Liver (tissue), 9 donors: Measurements from ENCODE around the gene PLIN3. TPM values are rescaled to one million over a fixed set of nuclear protein-coding genes. Genes with fewer than 3 reads are reported as not detected.

ENCODE experiments used
- DNase-seq: peaks from one replicate; pipeline ENCODE4 v3.0.0-alpha.2; 2017; ENCODE audit warnings: low spot score
- H3K27ac ChIP-seq, 2 donors: one replicate each; pipeline ENCODE4 v1.7.0; 2013; ENCODE audit warnings: inconsistent platforms in 2 of 2, low read length in 2 of 2, control low read depth in 1 of 2, low read depth in 1 of 2, mild to moderate bottlenecking in 1 of 2
- H3K27me3 ChIP-seq, 4 donors: one replicate each; pipeline versions ENCODE4 v1.6.1 to v1.7.0; 2013; ENCODE audit warnings: low read length in 3 of 4, inconsistent platforms in 1 of 4, mild to moderate bottlenecking in 1 of 4, moderate library complexity in 1 of 4; ENCODE audit not compliant: control insufficient read depth in 4 of 4, insufficient read depth in 4 of 4
- H3K36me3 ChIP-seq, 4 donors: one replicate each; pipeline versions ENCODE4 v1.6.1 to v1.7.0; 2013; ENCODE audit warnings: low read length in 3 of 4, mild to moderate bottlenecking in 3 of 4, low read depth in 1 of 4, moderate library complexity in 1 of 4; ENCODE audit not compliant: control insufficient read depth in 4 of 4, insufficient read depth in 3 of 4
- H3K4me1 ChIP-seq, 4 donors: one replicate each; pipeline versions ENCODE4 v1.6.1 to v1.7.0; 2013; ENCODE audit warnings: low read length in 3 of 4, mild to moderate bottlenecking in 3 of 4, moderate library complexity in 1 of 4; ENCODE audit not compliant: control insufficient read depth in 4 of 4, insufficient read depth in 4 of 4
- H3K4me3 ChIP-seq, 3 donors: one replicate each; pipeline versions ENCODE4 v1.6.1 to v1.7.0; 2013; ENCODE audit warnings: low read length in 3 of 3, control low read depth in 1 of 3, low read depth in 1 of 3, mild to moderate bottlenecking in 1 of 3
- H3K9ac ChIP-seq, 2 donors: one replicate each; pipeline ENCODE4 v1.7.0; 2013; ENCODE audit warnings: low read length in 2 of 2, mild to moderate bottlenecking in 2 of 2, moderate library complexity in 2 of 2, control low read depth in 1 of 2, low read depth in 1 of 2
- H3K9me3 ChIP-seq, 4 donors: one replicate each; pipeline versions ENCODE4 v1.6.1 to v1.7.0; 2013; ENCODE audit warnings: low read length in 3 of 4; ENCODE audit not compliant: control insufficient read depth in 4 of 4
- EGR1 ChIP-seq, 2 donors: IDR thresholded peaks; 2 replicates each; pipeline ENCODE4 v1.6.1; 2016 to 2018; ENCODE audit warnings: antibody characterized with exemption in 2 of 2, low read depth in 2 of 2
- FOXA1 ChIP-seq: IDR thresholded peaks from 2 replicates; pipeline ENCODE4 v1.6.1; 2016; ENCODE audit warnings: antibody characterized with exemption
- FOXA2 ChIP-seq: IDR thresholded peaks from 2 replicates; pipeline ENCODE4 v1.6.1; 2016; ENCODE audit warnings: antibody characterized with exemption
- GABPA ChIP-seq, 2 donors: IDR thresholded peaks in 1 of 2; conservative IDR thresholded peaks in 1 of 2; 2 replicates each; pipeline ENCODE4 v1.6.1; 2016; ENCODE audit warnings: antibody characterized with exemption in 2 of 2, mild to moderate bottlenecking in 1 of 2, moderate library complexity in 1 of 2
- HNF4A ChIP-seq, 2 donors: conservative IDR thresholded peaks; 2 replicates each; pipeline ENCODE4 v1.6.1; 2016; ENCODE audit warnings: antibody characterized with exemption in 2 of 2, mild to moderate bottlenecking in 2 of 2
- HNF4G ChIP-seq: IDR thresholded peaks from 2 replicates; pipeline ENCODE4 v1.6.1; 2016; ENCODE audit warnings: antibody characterized with exemption
- JUND ChIP-seq, 2 donors: IDR thresholded peaks; 2 replicates each; pipeline ENCODE4 v1.6.1; 2016; ENCODE audit warnings: antibody characterized with exemption in 2 of 2
- NR2F2 ChIP-seq: IDR thresholded peaks from 2 replicates; pipeline ENCODE4 v1.6.1; 2016; ENCODE audit warnings: antibody characterized with exemption
- RAD21 ChIP-seq, 2 donors: IDR thresholded peaks; 2 replicates each; pipeline ENCODE4 v1.6.1; 2016; ENCODE audit warnings: antibody characterized with exemption in 2 of 2, mild to moderate bottlenecking in 2 of 2
- RXRA ChIP-seq, 2 donors: IDR thresholded peaks; 2 replicates each; pipeline ENCODE4 v1.6.1; 2017 to 2018; ENCODE audit warnings: antibody characterized with exemption in 2 of 2, mild to moderate bottlenecking in 1 of 2
- SP1 ChIP-seq: IDR thresholded peaks from 2 replicates; pipeline ENCODE4 v1.6.1; 2018; ENCODE audit warnings: antibody characterized with exemption, mild to moderate bottlenecking
- TAF1 ChIP-seq: conservative IDR thresholded peaks from 2 replicates; pipeline ENCODE4 v1.6.1; 2016; ENCODE audit warnings: antibody characterized with exemption, mild to moderate bottlenecking
- YY1 ChIP-seq: IDR thresholded peaks from 2 replicates; pipeline ENCODE4 v1.6.1; 2016; ENCODE audit warnings: antibody characterized with exemption, mild to moderate bottlenecking
- WGBS: extraction: QIAGEN DNeasy Blood & Tissue Kit; methylation state at CpG from one replicate; pipeline ENCODE4 v1.1.7; 2013; 5-methylcytosine and 5-hydroxymethylcytosine counted together
- polyA plus RNA-seq, 2 donors: library from polyadenylated mRNA; stranded (reverse) in 1 of 2; unstranded in 1 of 2; fragments of 200-250 nt in 1 of 2; fragments of >200 nt in 1 of 2; fragmentation: Nextera tagmentation in 1 of 2; extraction: Ambion mirVana in 1 of 2; gene quantifications; one replicate each; pipeline versions ENCODE4 v1.2.1 to v1.2.3, GENCODE V29; 2013 to 2015
- total RNA-seq, 2 donors: library from RNA; depleted of rRNA; stranded (reverse); fragments of >200 nt; gene quantifications; one replicate each; pipeline ENCODE4 v1.2.3, GENCODE V29; 2014
- TF ChIP-seq, protein P1 (sequence below): IDR thresholded peaks from 2 replicates; pipeline ENCODE4 v1.6.1; 2016; ENCODE audit warnings: antibody characterized with exemption, mild to moderate bottlenecking
- TF ChIP-seq, protein P2 (sequence below): IDR thresholded peaks from 2 replicates; pipeline ENCODE4 v1.6.1; 2016; ENCODE audit warnings: antibody characterized with exemption
- TF ChIP-seq, protein P3 (sequence below): fragments of 150-350 bp; IDR thresholded peaks from 2 replicates; pipeline ENCODE4 v1.5.1; 2017; ENCODE audit warnings: improper control_type of control experiment, low read depth, low read length; ENCODE audit not compliant: missing input control
- TF ChIP-seq, protein P4 (sequence below): IDR thresholded peaks from 2 replicates; pipeline ENCODE4 v1.6.1; 2016; ENCODE audit warnings: antibody characterized with exemption
- donor health status: healthy.
- donor health status: healthy.
- donor health status: healthy.
- donor health status: healthy.
- donor health status: healthy.

PLIN3 gene
- total and polyA plus RNA-seq, 4 donors, result 16.9 to 30.2 (median 20.7) TPM

DNA sequence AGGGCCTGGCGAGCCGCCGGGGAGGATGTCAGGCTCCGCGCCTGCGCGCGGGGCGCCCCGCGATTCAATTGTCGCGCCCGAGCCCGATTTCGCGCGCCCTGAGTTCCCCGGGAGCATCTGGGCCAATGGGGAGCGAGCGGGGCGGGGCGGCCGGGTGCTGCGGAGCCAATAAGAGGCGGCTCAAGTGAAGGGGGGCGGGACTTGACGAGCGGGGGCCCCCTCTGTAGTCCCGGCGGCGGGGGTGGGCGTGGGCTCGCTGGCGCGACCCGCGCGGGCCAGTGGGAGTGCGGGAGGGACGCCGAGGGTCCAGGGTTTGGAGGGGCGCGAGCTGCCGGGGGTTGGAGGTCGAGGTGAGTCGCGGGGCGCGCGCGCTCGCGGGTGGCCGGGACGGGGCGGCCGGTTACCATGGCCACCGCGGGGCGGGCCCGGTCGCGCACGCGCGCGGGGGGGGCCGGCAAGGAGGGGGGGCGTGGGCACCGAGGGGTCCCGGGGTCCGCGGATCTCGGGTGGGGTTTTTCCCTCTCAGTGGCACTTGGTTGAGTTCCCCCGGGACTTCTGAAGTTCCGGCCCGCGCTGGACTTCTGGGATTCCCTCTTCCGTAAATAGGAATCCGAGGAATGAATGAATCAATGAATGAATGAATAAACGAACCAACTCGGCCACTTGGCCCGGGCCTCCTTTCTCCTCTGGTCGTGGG, 42.6 kb upstream of the PLIN3 start:
- H3K36me3 ChIP-seq, result no peaks in the 10 kb centered on the region
- no peaks in the 10 kb centered on the region for H3K27me3 ChIP-seq
- no peaks in the 10 kb centered on the region for H3K9me3 ChIP-seq
- TF ChIP-seq JUND (IDR thresholded peaks at IDR 0.05), result no peak
- no peak for TF ChIP-seq GABPA (IDR thresholded peaks at IDR 0.05 in 1 of 2, conservative IDR thresholded peaks at IDR 0.05 in 1 of 2)
- TF ChIP-seq, protein P1, sequence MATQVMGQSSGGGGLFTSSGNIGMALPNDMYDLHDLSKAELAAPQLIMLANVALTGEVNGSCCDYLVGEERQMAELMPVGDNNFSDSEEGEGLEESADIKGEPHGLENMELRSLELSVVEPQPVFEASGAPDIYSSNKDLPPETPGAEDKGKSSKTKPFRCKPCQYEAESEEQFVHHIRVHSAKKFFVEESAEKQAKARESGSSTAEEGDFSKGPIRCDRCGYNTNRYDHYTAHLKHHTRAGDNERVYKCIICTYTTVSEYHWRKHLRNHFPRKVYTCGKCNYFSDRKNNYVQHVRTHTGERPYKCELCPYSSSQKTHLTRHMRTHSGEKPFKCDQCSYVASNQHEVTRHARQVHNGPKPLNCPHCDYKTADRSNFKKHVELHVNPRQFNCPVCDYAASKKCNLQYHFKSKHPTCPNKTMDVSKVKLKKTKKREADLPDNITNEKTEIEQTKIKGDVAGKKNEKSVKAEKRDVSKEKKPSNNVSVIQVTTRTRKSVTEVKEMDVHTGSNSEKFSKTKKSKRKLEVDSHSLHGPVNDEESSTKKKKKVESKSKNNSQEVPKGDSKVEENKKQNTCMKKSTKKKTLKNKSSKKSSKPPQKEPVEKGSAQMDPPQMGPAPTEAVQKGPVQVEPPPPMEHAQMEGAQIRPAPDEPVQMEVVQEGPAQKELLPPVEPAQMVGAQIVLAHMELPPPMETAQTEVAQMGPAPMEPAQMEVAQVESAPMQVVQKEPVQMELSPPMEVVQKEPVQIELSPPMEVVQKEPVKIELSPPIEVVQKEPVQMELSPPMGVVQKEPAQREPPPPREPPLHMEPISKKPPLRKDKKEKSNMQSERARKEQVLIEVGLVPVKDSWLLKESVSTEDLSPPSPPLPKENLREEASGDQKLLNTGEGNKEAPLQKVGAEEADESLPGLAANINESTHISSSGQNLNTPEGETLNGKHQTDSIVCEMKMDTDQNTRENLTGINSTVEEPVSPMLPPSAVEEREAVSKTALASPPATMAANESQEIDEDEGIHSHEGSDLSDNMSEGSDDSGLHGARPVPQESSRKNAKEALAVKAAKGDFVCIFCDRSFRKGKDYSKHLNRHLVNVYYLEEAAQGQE, result no peak
- TF ChIP-seq SP1, result peak; percentile 42
- no peak for TF ChIP-seq TAF1
- no peak for TF ChIP-seq HNF4A (conservative IDR thresholded peaks at IDR 0.05)
- TF ChIP-seq RAD21 (IDR thresholded peaks at IDR 0.05), result no peak
- 3% methylated on average over 85 of the region's 85 CpGs for WGBS
- no peak overlapping the region for H3K27ac ChIP-seq
- peak; percentile 94 for DNase-seq
- peaks cover 2 to 26% (median 15%) of the 10 kb centered on the region in 4 donors for H3K4me1 ChIP-seq
- H3K9ac ChIP-seq, result no peak overlapping the region
- H3K4me3 ChIP-seq, result peak overlapping the region in 2 of 3 donors; percentile 21 to 75

DNA sequence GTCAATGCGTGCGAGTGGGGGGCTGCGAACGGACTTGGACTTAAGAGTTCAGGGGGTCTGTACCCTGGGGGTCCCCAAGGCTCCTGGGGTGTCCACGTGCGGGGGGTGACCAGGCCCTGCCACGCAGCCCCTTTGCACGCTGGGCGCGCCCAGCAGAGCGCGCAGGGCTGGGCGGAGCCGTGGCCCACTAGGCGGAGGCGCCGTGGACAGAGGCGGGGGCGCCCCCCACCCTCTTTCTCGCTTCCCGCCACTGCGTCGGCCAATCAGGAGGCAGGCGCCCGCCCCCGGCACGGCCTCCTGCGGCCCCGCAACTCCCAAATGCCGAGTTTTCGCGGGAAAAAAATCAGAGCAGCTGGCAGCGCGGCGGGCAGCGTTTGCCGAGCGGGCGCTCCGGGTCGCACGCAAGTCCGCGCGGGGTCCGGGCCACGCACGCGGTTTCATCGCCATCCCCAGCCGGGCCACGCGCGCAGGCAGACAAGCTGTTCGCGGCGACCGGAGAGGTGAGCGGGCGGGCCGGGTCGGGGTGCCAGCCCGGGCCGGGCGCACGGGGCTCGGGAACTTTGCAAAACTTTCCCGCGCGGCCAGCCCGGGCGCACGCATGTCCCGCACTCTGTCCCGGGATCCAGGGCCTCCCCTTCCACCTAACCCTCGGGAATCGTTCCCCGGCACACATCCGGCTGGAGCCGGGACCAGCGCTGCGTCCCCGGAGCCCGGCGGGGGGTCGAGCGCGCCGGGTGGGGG, 41.9 kb upstream of the PLIN3 start, which contains the start of gene UHRF1:
Gene UHRF1, plus strand, starts transcription at position 346 of the 741 bp plus-strand sequence. CDS start 1,385 bp downstream, outside the sequence.
- Histone ChIP-seq H3K36me3 (no peaks in the 10 kb centered on the region), H3K4me1 (peaks cover 6 to 26% (median 15%) of the 10 kb centered on the region in 4 donors), H3K4me3 (peak within 1 kb of the TSS in 2 of 3 donors; percentile 21 to 75), H3K27me3 (no peaks in the 10 kb centered on the region), H3K9ac (no peak within 1 kb of the TSS), H3K9me3 (no peaks in the 10 kb centered on the region), H3K27ac (no peak within 1 kb of the TSS)
- DNase-seq, result peak; percentile 62
- TF ChIP-seq YY1 (no peak), SP1 (no peak), FOXA2 (no peak), HNF4G (no peak), JUND (IDR thresholded peaks at IDR 0.05) (no peak), RAD21 (IDR thresholded peaks at IDR 0.05) (no peak), NR2F2 (no peak), TAF1 (no peak), EGR1 (IDR thresholded peaks at IDR 0.05; ENCODE audit: low read depth in 2 of 2) (no peak), FOXA1 (no peak), GABPA (IDR thresholded peaks at IDR 0.05 in 1 of 2, conservative IDR thresholded peaks at IDR 0.05 in 1 of 2) (no peak), RXRA (IDR thresholded peaks at IDR 0.05) (no peak), HNF4A (conservative IDR thresholded peaks at IDR 0.05) (no peak)
- TF ChIP-seq, protein P1, result no peak
- TF ChIP-seq, protein P2, sequence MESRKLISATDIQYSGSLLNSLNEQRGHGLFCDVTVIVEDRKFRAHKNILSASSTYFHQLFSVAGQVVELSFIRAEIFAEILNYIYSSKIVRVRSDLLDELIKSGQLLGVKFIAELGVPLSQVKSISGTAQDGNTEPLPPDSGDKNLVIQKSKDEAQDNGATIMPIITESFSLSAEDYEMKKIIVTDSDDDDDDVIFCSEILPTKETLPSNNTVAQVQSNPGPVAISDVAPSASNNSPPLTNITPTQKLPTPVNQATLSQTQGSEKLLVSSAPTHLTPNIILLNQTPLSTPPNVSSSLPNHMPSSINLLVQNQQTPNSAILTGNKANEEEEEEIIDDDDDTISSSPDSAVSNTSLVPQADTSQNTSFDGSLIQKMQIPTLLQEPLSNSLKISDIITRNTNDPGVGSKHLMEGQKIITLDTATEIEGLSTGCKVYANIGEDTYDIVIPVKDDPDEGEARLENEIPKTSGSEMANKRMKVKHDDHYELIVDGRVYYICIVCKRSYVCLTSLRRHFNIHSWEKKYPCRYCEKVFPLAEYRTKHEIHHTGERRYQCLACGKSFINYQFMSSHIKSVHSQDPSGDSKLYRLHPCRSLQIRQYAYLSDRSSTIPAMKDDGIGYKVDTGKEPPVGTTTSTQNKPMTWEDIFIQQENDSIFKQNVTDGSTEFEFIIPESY, result no peak
- TF ChIP-seq, protein P3, sequence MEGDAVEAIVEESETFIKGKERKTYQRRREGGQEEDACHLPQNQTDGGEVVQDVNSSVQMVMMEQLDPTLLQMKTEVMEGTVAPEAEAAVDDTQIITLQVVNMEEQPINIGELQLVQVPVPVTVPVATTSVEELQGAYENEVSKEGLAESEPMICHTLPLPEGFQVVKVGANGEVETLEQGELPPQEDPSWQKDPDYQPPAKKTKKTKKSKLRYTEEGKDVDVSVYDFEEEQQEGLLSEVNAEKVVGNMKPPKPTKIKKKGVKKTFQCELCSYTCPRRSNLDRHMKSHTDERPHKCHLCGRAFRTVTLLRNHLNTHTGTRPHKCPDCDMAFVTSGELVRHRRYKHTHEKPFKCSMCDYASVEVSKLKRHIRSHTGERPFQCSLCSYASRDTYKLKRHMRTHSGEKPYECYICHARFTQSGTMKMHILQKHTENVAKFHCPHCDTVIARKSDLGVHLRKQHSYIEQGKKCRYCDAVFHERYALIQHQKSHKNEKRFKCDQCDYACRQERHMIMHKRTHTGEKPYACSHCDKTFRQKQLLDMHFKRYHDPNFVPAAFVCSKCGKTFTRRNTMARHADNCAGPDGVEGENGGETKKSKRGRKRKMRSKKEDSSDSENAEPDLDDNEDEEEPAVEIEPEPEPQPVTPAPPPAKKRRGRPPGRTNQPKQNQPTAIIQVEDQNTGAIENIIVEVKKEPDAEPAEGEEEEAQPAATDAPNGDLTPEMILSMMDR, result no peak
- TF ChIP-seq, protein P4, sequence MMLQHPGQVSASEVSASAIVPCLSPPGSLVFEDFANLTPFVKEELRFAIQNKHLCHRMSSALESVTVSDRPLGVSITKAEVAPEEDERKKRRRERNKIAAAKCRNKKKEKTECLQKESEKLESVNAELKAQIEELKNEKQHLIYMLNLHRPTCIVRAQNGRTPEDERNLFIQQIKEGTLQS, result no peak
- WGBS, result 3% methylated on average over 89 of the region's 89 CpGs
